HL-60/S4 treated with retinoic acid at 250 ng/mL for 4 days and 3 days (cell line): Measurements from ENCODE around the gene SDK2.

ENCODE experiments used
- in situ Hi-C: fragments of 300-500 bp; cut with MboI; formaldehyde crosslinking; loops from 2 replicates; pipeline ENCODE4 v1.7.0; 2022; ENCODE audit warnings: low sequenced_read_pairs

The SDK2 gene

DNA sequence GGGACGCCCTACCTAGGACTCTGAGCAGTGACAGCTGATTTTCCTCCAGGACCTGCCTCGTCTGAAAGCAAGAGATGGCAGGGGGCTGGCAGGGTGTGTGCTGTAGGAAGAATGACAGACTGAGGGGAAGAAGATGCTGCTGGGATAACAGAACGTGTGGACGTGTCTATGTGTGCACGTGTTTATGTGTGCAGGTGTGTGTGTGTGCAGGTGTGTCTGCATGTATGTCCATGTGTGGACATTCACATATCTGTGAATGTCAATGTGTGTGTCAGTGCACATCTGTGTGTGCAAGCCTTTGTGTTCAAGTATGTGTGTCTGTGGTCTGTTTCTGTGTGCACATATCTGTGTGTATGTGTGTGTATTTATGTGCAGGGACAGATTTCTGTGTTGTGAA, 132.5 kb downstream of the SDK2 start:
- in situ Hi-C loops, result no loop called here

DNA sequence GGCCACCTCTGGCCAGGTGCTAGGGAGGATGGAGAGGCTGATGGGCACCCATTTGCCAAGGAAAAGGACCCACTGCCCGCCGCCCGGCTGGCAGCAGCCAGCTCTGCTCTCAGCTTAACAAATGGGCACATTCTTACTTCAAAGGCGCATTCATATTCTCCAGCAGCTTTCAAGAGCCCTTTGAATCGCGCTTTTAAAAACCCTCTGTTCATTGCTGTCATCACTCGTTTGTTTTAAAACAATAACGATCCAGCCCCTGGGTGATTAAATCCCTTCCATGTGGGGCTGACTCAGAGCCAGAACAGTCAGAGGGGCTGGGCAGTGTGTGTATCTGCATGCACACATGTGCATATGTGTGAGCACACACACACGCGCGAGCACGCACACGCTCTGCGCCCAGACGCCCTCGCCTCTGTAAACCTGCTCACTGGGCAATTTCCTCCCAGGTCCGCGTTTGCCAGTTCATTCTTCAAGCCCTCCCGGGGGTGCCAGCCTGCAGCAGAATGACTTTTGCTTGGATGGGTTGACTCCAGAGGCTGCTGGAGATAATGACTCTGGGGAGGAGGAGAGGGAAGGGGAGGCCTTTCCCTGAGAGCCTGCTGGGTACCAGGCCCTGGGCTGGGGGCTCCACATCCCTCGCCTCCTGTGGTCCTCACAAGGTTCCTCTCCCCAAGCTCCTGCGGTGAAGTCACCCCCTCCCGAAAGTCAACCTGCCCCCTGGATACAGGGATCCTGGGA, 133.1 kb downstream of the SDK2 start:
- in situ Hi-C loops, result no loop called here

DNA sequence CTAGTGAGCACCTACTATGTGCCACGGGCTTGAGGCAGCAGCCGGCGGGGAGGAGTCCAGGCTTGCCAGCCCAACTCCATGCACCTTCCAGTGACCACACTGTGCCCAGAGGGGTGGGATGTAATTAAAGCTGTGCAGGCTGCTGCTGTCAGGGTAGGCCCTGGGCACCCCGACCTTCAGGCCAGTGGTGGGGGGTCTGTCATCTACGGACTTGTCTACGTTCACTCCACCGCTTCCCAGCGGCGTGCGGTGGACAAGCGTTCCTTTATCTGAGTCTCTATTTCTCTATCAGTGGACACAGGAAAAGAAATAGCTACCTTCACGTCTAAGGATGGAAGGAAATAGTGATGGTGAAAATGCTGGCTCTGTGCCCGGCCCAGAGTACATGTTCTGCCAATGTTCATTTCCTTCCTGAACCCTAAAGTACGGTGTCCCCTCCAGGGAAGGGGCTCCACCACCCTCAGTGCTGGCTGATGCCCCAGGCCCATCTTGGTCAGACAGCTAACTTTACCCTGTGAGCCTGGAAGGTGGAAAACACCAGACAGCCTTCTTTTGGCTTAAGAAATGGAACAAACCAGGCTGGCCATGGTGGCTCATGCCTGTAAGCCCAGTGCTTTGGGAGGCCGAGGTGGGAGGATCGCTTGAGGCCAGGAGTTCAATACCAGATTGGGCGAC, 135.2 kb downstream of the SDK2 start:
- in situ Hi-C loops, result no loop called here

DNA sequence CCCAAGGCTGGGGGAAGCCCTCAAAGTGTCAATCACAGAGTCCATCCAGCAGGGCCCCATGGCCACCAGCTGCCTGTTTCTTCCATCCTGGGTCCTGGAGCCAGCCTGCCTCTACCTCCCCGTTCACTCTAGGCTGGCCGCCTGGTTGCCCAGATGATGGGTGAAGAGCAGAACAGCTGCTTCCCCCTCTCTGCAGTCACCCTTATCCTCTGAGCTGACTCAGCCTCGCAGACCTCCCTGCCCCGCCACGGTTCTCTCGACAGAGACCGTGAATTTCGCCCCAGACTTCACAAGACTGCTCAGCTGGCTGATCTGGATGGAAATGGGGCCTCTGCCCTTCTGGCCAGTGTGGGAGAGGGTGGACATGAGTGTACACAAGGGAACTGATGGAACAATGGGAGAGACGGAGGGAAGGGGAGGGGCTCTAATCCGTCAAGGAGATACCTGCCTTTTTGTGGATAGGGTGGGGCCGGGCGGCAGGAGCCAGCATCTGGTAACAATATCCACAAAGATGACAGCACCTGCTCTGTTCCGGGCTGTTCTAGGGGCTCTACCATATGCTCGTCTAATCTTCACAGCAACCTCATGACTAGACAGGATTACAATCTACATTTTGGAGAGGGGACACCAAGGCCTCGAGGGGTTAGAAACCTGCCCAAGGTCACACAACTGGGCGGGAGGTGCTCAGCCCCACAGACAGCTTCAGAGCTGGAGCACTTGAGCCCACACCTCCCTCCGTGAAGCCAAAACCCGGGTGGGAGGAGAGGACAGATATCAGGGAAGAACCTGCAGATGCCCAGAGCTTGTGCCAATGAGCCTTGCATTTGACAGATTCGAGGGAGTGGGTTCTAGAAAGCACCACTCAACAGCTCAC, 136.0 kb downstream of the SDK2 start:
- in situ Hi-C loops, result no loop called here

DNA sequence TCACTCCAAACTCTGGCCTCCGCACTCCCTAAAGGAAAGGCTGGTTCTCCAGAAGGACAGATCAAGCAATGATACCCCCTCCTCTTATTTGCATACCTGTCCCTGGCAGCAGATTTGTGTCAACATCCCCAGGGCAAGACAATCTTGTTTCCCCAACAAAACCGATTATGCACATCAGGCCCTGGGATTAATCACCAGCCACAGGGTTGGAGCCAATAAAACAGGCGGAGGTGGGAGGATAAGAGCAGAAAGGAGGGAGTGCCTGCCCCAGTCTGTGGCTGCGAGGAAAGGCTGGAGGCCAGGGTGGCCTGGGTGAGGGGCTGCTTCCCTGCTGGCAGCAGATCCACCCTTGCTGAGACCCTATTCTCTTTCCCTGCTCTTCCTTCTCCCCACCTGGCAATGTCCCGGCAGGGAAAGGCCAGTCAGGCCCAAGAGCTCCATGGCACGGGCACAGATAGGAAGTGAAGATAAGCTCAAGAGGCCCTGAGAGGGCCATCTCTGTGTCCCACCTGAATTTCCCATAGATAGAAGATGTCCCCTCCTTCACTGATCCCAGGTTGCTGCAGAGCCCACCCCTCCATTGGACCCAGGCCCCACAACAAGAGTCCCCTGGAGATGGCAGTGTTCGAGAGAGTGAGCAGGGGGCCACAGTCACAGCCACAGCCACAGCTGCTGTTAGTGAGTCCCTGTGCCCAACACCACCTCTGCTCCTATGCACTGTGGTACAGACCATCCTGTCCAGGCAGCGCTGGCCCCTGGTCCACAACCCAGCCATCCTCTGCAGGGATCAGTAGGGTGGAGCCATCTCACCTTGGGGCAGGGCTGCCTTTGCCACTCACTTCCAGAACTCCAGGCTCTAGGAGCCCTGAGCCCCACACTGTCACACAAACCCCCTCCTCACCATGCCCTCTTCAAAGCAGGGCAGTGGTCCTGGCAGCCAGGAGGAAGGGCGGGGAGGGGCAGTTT, 137.5 kb downstream of the SDK2 start:
- in situ Hi-C loops, result no loop called here

DNA sequence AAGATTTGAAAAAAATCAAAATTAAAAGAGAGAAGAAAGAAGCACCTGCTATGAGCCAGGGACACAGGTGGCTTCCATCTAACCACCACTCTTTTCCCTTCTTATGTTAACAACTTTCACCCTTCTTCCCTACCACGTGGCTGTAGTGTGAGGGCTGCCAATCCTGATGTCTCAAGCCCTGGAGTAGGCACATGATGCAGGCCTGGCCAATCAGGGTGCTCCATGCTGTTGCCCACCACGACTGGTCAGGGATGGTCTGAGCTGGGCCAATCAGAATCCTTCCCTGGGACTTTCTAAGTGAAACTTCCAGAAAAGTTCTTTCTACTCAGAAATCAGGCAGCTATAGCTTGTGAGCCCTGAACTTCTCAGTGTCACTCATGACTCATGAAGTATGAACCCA, 140.7 kb downstream of the SDK2 start:
- in situ Hi-C loops, result no loop called here

DNA sequence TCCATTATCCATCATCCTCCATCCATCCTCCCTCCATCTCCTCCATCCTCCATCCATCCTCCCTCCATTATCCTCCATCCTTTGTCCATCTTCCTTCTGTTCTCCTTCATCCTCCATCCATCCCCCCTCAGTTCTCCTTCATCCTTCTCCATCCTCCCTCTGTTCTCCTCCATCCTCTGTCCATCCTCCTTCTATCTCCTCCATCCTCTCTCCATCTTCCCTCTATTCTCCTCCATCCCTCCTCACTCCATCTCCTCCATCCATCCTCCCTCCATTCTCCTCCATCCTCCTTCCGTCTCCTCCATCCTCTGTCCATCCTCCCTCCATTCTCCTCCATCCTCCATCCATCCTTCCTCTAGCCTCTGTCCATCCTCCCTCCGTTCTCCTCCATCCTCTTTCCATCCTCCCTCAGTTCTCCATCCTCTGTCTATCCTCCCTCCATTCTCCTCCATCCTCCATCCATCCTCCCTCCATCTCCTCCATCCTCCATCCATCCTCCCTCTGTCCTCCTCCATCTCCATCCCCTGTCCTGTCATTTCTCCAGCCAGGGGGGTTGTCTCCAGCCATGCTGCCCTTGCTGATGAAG, 143.7 kb downstream of the SDK2 start:
- in situ Hi-C loops, result no loop called here

DNA sequence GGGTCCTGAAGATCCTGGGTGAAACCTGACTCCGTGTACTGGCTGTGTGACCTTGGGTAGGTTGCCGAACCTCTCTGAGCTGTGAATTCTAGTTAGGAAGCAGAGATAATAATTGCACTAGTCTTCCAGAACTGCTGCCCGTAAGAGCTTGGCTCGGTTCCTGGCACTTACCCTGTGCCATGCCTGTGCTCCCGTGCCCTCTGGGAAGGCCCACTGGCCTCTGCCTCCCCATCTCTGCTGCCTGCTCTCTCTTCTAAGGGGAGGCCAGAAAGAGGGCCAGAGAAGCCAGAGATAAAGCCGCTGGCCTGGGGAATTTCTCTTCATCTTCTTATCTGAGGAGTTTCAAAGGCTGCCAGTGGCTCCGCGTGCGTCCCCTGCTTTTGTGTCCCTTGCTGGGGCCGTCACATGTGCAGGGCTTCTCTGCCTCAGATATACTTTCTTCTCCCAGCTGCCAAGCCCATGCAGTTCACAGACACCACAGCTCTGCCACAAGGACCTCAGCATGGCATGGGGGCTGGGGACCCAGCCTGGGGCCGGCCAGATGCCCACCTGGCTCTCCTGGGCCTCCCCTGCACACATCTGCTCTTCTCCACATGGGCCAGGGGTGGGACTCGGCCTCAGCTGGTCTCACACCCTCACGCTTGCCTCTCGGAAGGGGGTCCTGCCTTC, 145.2 kb downstream of the SDK2 start:
- in situ Hi-C loops, result no loop called here

DNA sequence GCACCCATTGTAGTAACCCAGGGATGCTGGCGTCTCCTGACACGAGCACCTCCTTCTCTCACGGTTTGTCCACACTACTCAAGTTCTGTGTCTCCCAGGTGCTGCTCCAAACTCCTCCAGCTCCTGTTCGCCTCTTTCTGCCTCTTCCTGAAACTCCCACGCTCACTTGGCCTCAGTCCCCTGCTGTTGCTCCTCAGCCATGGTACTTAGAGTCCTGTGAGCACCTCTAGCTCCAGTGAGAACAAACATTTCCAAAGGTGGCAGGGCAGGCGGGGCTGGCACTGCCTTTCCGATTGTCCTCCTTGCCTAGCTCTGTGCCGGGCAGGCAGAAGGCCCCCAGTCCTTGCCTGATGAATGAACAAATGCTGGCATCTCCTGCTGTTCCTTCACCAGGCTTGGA, 146.1 kb downstream of the SDK2 start:
- in situ Hi-C loops, result no loop called here

DNA sequence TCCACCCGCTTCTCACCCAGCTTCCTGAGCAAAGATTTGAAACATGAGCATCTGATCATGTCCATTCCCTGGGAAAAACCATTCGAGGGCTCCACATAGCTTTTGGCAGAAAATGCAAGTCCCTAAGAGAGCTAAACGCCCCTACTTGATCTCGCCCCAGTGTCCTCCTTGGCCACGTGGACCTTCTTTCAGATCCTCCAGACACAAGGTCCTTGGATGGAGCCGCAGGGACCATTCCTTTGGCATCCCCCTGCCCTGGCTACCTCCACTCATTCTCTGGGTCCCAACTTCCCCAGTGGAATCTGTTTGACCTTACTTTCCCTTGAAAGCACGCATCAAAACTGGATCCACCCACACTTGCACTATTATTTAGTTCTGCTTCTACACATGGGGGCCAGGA, 146.5 kb downstream of the SDK2 start:
- in situ Hi-C loops, result no loop called here

DNA sequence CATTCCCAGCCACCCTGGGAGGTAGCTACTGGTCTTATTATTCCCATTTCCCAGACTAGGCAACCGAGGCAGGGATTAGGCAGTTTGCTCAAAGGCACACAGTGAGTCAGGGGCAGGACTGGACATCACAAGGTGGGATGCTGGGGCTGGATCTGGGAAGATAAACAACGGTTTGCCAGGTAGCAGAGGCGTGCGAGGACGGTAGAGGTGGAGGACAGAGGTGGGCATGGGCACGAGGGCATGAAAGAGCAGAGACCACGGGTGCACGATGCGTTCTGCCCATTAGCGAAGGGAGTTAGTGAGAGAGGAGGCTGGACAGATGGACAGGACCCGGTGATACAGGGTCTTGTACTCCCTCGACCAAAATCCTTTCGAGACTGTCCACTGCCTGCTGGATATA, 148.0 kb downstream of the SDK2 start:
- in situ Hi-C loops, result no loop called here

DNA sequence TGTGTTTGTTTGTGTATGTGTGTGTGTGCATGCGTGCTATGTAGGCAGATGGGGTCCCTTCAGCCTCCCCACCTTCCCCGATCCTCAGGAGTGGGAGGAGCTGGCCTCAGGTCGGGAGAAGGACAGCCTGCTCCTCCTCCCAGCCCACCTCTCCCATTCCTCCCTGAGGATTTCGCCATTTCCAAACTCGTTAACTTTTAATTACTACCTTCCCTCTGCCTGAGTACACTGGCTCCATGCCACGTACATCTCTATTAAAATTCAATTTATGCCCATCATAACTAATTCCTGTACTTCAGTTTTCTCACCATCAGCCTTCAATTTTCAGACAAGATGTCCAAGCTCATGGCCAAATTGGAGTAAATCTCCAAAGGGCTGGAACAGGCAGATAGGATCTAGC, 148.6 kb downstream of the SDK2 start:
- in situ Hi-C loops, result no loop called here

DNA sequence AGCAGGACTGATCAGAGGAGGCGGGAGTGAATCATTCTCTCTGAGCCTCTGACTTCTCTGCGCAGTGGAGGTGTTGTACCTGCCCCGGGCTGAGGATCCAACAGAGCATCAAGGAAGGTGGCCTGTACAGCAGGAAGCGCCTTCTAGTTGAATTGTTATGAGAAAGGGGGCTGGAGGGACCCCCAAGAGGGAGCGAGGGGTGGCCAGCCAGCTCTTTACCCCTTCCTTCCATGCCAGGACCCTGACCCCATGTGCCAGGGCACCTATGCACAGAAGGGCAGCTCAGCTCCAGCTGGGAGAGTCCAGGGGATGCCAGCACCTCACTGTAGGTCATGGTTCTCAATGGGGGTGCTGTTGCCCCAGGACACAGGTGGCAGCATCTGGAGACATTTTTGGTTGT, 149.3 kb downstream of the SDK2 start:
- in situ Hi-C loops, result no loop called here

DNA sequence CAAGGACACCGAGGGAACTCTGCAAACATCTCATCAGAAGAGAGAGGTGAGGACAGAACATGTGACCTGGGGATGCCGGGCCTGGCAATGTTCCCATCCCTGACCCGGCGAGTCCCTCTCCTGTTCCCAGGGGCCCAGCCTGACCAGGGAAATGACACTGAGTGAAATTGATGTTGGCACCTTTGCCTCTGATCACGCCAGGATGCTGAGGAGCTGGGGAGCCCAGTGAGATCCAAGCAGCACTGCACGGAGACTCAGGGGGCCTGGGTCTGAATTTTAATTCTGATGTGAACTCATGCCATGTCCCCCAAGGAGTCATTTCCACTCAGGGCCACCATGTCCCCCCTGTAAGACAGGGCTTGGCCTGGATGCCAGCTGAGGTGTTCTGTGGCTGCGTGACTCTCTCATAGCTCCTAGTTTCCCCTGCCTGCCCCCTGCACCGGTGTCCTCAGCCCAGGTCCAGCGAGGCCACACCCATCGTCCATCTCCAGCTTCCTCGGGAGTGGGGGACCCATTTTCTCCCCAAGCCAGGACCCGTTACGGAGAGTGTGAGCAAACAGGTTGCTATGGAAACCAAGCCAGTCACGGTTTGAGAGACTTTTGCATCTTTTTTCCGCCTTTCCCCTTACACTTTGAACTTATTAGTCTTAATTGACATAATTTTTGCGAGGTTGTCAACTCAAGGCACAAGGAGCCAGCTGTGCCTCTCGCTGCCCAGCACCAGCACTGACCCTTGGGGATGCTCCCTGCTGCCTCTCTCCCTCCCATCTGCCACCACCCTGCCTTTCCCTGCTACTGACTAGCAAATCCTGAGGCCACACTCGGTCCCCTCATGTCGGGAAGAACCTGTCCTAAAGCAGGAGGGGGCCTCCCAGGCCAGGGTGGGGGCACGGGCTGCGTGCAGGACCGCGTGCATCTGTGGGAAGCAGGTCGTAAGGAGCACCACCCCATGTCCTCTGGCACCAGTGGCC, 150.0 kb downstream of the SDK2 start:
- in situ Hi-C loops, result no loop called here

DNA sequence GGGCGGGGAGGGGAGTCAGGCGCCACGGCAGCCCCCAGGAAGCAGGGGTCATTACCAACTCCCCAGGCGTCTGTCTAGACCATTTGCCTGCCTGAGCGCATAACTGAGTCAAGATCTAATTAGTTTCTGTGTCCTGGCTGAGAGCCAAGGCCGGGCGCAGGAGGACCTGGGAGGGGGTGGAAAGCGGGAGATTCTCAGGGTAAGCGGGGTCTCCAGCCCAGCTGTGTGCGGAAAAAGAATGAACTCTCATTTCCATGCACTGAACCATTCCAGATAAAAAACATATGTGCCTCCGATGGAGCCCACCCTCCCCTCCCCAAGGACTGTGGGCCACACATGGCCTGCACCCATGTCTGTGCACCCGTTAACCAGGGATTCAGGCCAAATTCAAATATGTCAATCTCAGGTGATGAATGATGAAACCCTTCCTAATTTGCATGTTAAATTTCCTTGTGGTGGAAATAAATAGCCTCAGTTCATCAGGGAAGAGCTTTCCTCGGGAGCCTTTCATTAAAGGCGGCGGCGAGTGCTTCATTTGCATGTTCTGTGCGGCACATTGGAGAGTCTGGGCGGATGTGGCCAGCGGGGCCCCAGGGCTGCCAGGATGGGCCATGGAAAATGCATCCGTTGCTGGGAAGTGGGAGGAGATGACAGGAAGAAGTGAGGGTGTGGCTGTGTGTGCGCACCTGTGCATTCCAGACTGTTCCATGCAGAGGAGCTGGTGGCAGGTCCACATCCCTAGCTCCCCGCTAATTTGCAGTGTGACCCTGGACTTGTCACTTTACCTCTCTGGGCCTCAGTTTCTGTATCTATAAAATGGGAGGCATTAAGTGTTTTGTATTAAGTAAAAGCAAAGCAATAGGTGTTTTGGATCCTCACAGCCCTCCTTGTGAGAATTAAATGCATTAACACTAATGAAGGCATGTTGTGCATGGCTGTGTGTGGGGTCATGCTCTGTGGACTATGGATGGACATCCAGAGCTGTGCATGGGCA, 151.1 kb downstream of the SDK2 start:
- in situ Hi-C loops, result no loop called here

DNA sequence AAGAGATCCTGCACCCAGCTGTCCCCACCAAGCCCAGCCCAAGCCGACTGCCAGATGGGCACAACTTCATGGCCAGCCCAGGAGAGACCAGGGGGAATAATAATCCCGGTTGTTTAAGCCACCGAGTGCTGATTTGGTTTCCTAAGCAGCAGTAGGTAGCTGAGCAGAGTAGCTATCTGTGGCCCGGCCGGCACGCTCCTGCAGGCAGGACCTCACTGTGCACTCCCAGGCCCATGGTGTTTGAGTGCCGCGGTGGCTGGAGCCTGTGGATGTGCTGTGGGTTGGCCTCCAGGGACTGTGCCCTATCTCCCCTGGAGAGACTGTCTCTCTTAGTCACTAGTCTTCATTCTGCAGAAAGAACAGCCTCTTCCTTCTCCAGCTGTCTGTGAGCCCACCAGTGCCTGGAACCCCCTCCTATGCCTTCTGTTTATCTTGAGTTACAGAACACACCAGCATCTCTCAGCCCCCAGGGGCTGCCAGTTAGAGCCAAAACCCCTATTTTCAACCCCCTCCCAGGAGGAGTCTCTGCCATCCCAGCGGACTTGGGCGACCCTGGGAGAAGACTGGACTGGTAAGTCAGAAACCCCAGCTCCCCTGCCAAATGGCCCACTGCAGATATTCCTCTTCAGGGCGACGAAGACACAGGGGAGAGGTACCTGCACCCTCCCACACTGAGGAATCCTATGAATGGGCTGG, 152.0 kb downstream of the SDK2 start:
- in situ Hi-C loops, result no loop called here

DNA sequence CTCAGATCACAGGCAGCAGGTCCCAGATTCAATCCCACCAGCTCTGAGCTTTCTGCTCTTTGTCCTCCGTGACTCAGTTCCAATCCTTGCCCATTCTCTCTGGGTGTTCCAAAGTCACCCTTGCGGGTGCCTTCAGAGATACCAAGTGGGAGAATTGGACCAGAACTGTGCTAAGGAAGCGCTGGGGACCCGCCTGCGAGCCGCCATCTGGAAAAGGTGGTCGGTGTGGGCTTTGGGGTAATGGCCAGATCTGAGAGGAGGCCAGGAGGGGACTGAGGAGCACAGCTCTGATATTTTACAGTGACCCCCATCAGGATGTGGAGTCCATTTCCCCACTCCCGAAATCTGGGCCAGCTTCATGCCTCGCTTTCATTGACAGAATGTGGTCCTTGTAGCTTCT, 152.6 kb downstream of the SDK2 start:
- in situ Hi-C loops, result no loop called here
